ENCODE measurements around the gene NUCB1. TPM values are rescaled to one million over a fixed set of nuclear protein-coding genes. Genes with fewer than 3 reads are reported as not detected.
"Not testable (repeated sequence)": the region's sequence is repeated elsewhere in the genome, so short reads cannot be mapped to it uniquely, and the experiment has no call there.

The NUCB1 gene
- total RNA-seq, 2 donors from 2014 or later = 129 to 170 TPM

GRCh38 chr19:48920949-48921348 lies 20.8 kb downstream of the NUCB1 start:
- H3K9me3 ChIP-seq = no peaks in the 10 kb centered on the region
- intact Hi-C loops (cut with DNase I) = no loop called here
- no peak overlapping the region for H3K27ac ChIP-seq
- no peak overlapping the region for H3K4me3 ChIP-seq
- no peaks in the 10 kb centered on the region for H3K4me1 ChIP-seq
- H3K27me3 ChIP-seq = no peaks in the 10 kb centered on the region
- WGBS, 2 donors = 65 to 79% methylated on average over 4 to 8 of the region's 10 CpGs
- peaks cover 3 to 10% of the 10 kb centered on the region in 2 donors for H3K36me3 ChIP-seq (replicated peaks in 1 of 2; ENCODE audit: insufficient read depth in 1 of 2, low read depth in 2 of 2)
- DNase-seq = no peak
- no peak for ATAC-seq
- no peak for TF ChIP-seq CTCF (IDR thresholded peaks at IDR 0.05)
- TF ChIP-seq POLR2A (IDR thresholded peaks at IDR 0.05) = no peak

GRCh38 chr19:48921721-48922500 lies 21.8 kb downstream of the NUCB1 start:
- H3K4me3 ChIP-seq = no peak overlapping the region
- no peak for ATAC-seq
- DNase-seq = no peak
- peaks cover 2% of the 10 kb centered on the region for H3K4me1 ChIP-seq
- TF ChIP-seq CTCF (IDR thresholded peaks at IDR 0.05) (no peak), POLR2A (IDR thresholded peaks at IDR 0.05) (no peak)
- H3K36me3 ChIP-seq (replicated peaks in 1 of 2; ENCODE audit: insufficient read depth in 1 of 2, low read depth in 2 of 2) = peaks cover 3 to 8% of the 10 kb centered on the region in 2 donors
- intact Hi-C loops (cut with DNase I) = no loop called here
- no peaks in the 10 kb centered on the region for H3K9me3 ChIP-seq
- H3K27ac ChIP-seq = no peak overlapping the region
- 86 to 88% methylated on average over 4 to 11 of the region's 12 CpGs for WGBS, 2 donors
- H3K27me3 ChIP-seq = no peaks in the 10 kb centered on the region

GRCh38 chr19:48922548-48923490 lies 22.7 kb downstream of the NUCB1 start:
- no peak for ATAC-seq
- WGBS, 2 donors = 82 to 86% methylated on average over 13 to 17 of the region's 18 CpGs
- TF ChIP-seq POLR2A (IDR thresholded peaks at IDR 0.05) (no peak), CTCF (IDR thresholded peaks at IDR 0.05) (no peak)

GRCh38 chr19:48925240-48925843 lies 25.2 kb downstream of the NUCB1 start:
- no peak for ATAC-seq
- Histone ChIP-seq H3K9me3 (no peaks in the 10 kb centered on the region), H3K4me3 (no peak overlapping the region), H3K27ac (no peak overlapping the region), H3K4me1 (peaks cover 6% of the 10 kb centered on the region), H3K27me3 (no peaks in the 10 kb centered on the region), H3K36me3 (replicated peaks in 1 of 2; ENCODE audit: insufficient read depth in 1 of 2, low read depth in 2 of 2) (peaks cover 2 to 3% of the 10 kb centered on the region in 2 donors)
- no peak for TF ChIP-seq CTCF (IDR thresholded peaks at IDR 0.05)
- TF ChIP-seq POLR2A (IDR thresholded peaks at IDR 0.05) = no peak
- DNase-seq = no peak
- WGBS, 2 donors = 74 to 75% methylated on average over 7 to 11 of the region's 11 CpGs
- intact Hi-C loops (cut with DNase I) = no loop called here

More at GRCh38 chr19:48922548-48923490, 22.7 kb downstream of the NUCB1 start:
- Histone ChIP-seq H3K27ac (no peak overlapping the region), H3K27me3 (no peaks in the 10 kb centered on the region), H3K36me3 (replicated peaks in 1 of 2; ENCODE audit: insufficient read depth in 1 of 2, low read depth in 2 of 2) (peaks cover 3 to 8% of the 10 kb centered on the region in 2 donors), H3K9me3 (no peaks in the 10 kb centered on the region), H3K4me1 (peaks cover 6% of the 10 kb centered on the region), H3K4me3 (no peak overlapping the region)
- DNase-seq = no peak
- intact Hi-C loops (cut with DNase I) = no loop called here

GRCh38 chr19:48925890-48926289 lies 25.8 kb downstream of the NUCB1 start:
- H3K4me1 ChIP-seq; H3K9me3 ChIP-seq; H3K27ac ChIP-seq; H3K4me3 ChIP-seq; DNase-seq; intact Hi-C loops (cut with DNase I); ATAC-seq; H3K27me3 ChIP-seq; H3K36me3 ChIP-seq (replicated peaks in 1 of 2; ENCODE audit: insufficient read depth in 1 of 2, low read depth in 2 of 2): not testable (repeated sequence)
- 77 to 89% methylated on average over 8 of the region's 8 CpGs for whole genome bisulfite sequencing, 2 donors

Measured in body of pancreas (tissue), 4 donors.